Upper lobe of right lung (tissue), 1 donor: Measurements from ENCODE around the gene SYK. TPM values are rescaled to one million over a fixed set of nuclear protein-coding genes. Genes with fewer than 3 reads are reported as not detected.

ENCODE experiments used
- ATAC-seq: fragments of 200-7000 bp; cut with Tn5 transposase; one replicate; pipeline ENCODE4 v1.9.1; 2020; ENCODE audit warnings: mild to moderate bottlenecking, moderate library complexity
- DNase-seq: peaks from one replicate; pipeline ENCODE4 v3.0.0-alpha.2; 2020
- H3K27ac ChIP-seq: fragments of 200-600 bp; one replicate; pipeline ENCODE4 v1.8.0; 2022
- H3K27me3 ChIP-seq: fragments of 200-600 bp; one replicate; pipeline ENCODE4 v1.8.0; 2022; ENCODE audit warnings: mild to moderate bottlenecking
- H3K36me3 ChIP-seq: fragments of 200-600 bp; one replicate; pipeline ENCODE4 v1.8.0; 2022
- H3K4me1 ChIP-seq: fragments of 200-600 bp; one replicate; pipeline ENCODE4 v1.8.0; 2022
- H3K4me3 ChIP-seq: fragments of 200-600 bp; one replicate; pipeline ENCODE4 v1.8.0; 2022; ENCODE audit warnings: mild to moderate bottlenecking
- H3K9me3 ChIP-seq: fragments of 200-600 bp; one replicate; pipeline ENCODE4 v1.8.0; 2022
- CTCF ChIP-seq: fragments of 200-600 bp; IDR thresholded peaks from one replicate; pipeline ENCODE4 v1.8.0; 2022; ENCODE audit warnings: antibody characterized with exemption
- intact Hi-C: fragments of 100-400 bp; cut with DNase I; formaldehyde crosslinking; loops from one replicate; pipeline ENCODE4 v1.11.0; 2022
- total RNA-seq: library from RNA; stranded (reverse); fragmentation: NEBNext Ultra II Directional; extraction: Animal tissue kit (Norgen Biotek cat#: 25700); gene quantifications from one replicate; pipeline ENCODE4 v1.2.1, GENCODE V29; 2021
- donor health status: DM: no; HTN: yes; CAD: no; lungs with severe emphysema.

SYK gene
- total RNA-seq, 1 donor from 2014 or later, result 63.8 TPM

DNA sequence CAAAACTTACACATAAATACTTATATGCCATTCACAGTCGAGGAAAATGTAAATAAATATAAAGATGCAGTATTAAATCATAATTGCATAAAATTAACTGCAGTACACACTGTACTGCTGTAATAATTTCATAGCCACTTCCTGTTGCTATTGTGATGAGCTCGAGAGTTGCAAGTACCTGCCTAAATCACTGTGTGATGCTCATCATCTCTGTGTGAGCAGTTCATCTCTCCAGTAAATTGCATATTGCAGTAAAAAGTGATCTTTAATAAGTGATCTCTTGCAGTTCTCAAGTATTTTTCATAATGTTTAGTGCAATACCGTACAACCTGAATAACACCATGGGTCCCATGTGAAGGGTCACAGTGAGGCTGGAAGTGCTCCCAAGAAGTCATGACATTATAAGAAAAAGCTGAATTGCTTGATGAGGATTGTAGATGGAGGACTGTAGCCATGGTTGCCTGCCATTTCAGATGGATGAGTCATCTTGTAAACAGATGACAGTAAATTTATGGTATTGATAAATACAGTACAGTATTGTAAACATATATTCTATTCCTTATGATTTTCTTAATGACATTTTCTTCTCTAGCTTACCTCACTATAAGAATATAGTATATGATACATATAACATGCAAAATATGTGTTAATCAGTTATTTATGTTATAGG is 34.9 kb downstream of the SYK start:
- no peaks in the 10 kb centered on the region for H3K27me3 ChIP-seq
- H3K36me3 ChIP-seq, result no peaks in the 10 kb centered on the region
- no peak overlapping the region for H3K27ac ChIP-seq
- H3K4me1 ChIP-seq, result no peaks in the 10 kb centered on the region
- DNase-seq (no peak), ATAC-seq (no peak)
- TF ChIP-seq CTCF, result no peak
- intact Hi-C loops, result no loop called here
- no peaks in the 10 kb centered on the region for H3K9me3 ChIP-seq
- H3K4me3 ChIP-seq, result no peak overlapping the region

- no peaks in the 10 kb centered on the region for H3K9me3 ChIP-seq
- DNase-seq (no peak), ATAC-seq (no peak)
- H3K27me3 ChIP-seq, result no peaks in the 10 kb centered on the region
- H3K4me1 ChIP-seq, result no peaks in the 10 kb centered on the region
- intact Hi-C loops, result no loop called here
- no peak overlapping the region for H3K4me3 ChIP-seq
- no peak overlapping the region for H3K27ac ChIP-seq
- TF ChIP-seq CTCF, result no peak
- H3K36me3 ChIP-seq, result no peaks in the 10 kb centered on the region
Measured at GRCh38 chr9:90838098-90838497, 36.5 kb downstream of the SYK start.

DNA sequence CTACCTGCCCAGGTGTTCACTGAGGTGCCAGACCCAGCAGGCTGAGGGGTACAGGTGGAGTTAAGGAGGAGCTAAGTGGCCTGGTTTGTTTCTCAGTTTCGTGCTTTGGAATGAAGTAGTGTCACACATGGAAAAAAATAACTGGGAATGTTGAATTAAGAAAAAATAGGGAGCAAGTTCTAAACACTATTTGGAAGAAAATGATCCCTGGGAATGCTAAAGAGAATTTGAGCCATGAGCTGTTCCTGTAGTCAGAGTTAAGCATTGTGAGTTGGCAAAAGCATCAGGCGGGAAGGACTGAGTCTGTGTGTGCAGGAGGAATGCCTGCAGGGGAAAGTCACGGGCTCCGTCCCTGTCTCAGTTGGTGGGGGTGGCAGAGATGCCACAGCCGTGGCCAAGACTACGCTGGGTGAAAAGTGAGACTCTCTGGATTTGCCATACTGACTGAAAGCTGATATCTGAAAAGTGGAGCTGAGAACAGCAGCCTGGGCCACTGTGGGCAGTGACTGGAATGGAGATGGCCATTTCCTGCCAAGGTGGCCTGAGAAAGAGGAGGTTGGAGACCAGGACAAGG is 37.0 kb downstream of the SYK start:
- ATAC-seq (no peak), DNase-seq (no peak)
- H3K4me3 ChIP-seq, result no peak overlapping the region
- no peaks in the 10 kb centered on the region for H3K27me3 ChIP-seq
- H3K4me1 ChIP-seq, result no peaks in the 10 kb centered on the region
- no peaks in the 10 kb centered on the region for H3K36me3 ChIP-seq
- intact Hi-C loops, result no loop called here
- no peaks in the 10 kb centered on the region for H3K9me3 ChIP-seq
- no peak overlapping the region for H3K27ac ChIP-seq
- no peak for TF ChIP-seq CTCF

GRCh38 chr9:90839183-90839728 is 37.6 kb downstream of the SYK start:
- DNase-seq (no peak), ATAC-seq (no peak)
- Histone ChIP-seq H3K4me1 (no peaks in the 10 kb centered on the region), H3K9me3 (no peaks in the 10 kb centered on the region), H3K27me3 (no peaks in the 10 kb centered on the region), H3K36me3 (no peaks in the 10 kb centered on the region), H3K27ac (no peak overlapping the region), H3K4me3 (no peak overlapping the region)
- no peak for TF ChIP-seq CTCF
- intact Hi-C loops, result no loop called here

- no peak overlapping the region for H3K4me3 ChIP-seq
- H3K9me3 ChIP-seq, result no peaks in the 10 kb centered on the region
- intact Hi-C loops, result no loop called here
- no peaks in the 10 kb centered on the region for H3K4me1 ChIP-seq
- ATAC-seq (no peak), DNase-seq (no peak)
- H3K36me3 ChIP-seq, result peaks cover 5% of the 10 kb centered on the region
- no peaks in the 10 kb centered on the region for H3K27me3 ChIP-seq
- no peak for TF ChIP-seq CTCF
- no peak overlapping the region for H3K27ac ChIP-seq
Measured at GRCh38 chr9:90840696-90841095, 39.1 kb downstream of the SYK start.
